Measurements from ENCODE around the gene MBD5. TPM values are rescaled to one million over a fixed set of nuclear protein-coding genes. Genes with fewer than 3 reads are reported as not detected.

Gene MBD5
- total RNA-seq (2022): 30.4 and 33.9 TPM in 2 replicates
- Bru-seq, nascent RNA: percentile 78 among the genes with signal in this experiment
- BruChase-seq, experiment 1, labeled RNA remaining after a 6-hour chase: percentile 69 among the genes with signal in this experiment
- percentile 77 among the genes with signal in this experiment for BruChase-seq, experiment 2, labeled RNA remaining after a 2-hour chase
- long read RNA-seq, full-length matches to known transcripts: 2 of 13 reads
- long read RNA-seq, partial matches to known transcripts: 3 of 13 reads
- long read RNA-seq, other reads (novel, unspliced or antisense): 8 of 13 reads

DNA sequence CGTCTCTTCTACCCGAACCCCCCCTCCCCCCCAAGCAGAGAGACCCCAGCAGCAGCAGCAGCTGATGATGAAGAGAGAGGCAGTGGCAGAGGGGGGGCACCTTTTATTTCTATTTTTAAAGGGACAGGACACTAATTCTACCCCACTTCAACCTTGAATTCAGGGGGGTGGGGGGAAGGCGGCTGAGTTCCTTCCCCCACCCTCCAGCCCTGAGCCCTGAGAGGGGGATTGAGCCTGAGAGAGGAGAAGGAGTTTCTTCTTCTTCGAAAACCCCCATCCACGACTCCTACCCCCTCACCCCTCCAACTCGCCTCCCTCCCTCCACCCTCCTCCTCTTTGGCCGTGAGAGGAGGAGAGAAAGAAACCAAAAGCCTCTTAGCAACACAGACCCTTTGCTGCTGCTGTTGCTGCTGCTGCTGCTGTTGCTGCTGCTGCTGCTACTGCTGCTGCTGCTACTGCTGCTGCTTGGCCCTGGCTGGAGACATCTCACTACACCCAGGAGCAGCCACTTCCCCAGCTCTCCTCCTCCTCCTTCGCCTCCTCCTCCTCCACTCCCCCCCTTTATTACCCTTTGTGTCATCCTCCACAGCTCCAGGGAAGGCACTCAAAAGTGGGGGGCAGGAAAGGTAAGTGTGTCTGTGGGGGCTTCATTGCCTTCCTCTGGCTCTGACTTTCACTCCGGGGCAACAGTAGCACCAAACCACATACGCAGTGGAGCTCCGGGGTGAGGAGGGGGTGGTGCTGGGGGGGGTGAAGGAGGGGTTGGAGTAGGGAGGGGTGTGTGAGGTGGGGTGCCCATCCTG is at the start of gene MBD5:
MBD5 (plus strand) TSS at position 33 of the 803 bp plus-strand sequence.
- peak; percentile 40 for DNase-seq (ENCODE audit: unreplicated experiment)
- intact Hi-C loops (cut with micrococcal nuclease): loop anchor here (5.0 to 10.0 kb wide), 3 partner anchors 111 to 624 kb away; partner anchors contain the start of gene EPC2

DNA sequence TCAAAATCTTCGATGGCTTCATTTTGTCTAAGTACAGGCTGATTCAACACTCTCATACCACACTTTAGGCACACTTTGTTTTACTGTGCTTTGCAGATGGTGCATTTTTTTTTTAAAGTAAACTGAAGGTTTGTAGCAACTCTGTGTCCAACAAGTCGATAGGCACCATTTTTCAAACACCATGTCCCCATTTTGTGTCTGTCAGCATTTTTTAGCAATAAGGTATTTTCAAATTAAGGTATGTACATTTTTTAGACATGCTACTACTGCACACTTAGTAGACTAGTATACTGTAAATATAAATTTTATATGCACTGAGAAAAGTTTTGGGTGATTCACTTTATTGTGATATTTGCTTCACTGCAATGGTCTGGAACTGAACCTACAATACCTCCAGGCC is 44.8 kb upstream of the MBD5 start:
- Mint-ChIP-seq H3K4me1 (ENCODE audit: insufficient read depth, unreplicated experiment) (peaks cover 6% of the 10 kb centered on the region), H3K4me3 (ENCODE audit: unreplicated experiment) (no peak overlapping the region), H3K27me3 (ENCODE audit: insufficient read depth, unreplicated experiment) (no peaks in the 10 kb centered on the region), H3K9me3 (ENCODE audit: unreplicated experiment) (no peaks in the 10 kb centered on the region), H3K36me3 (ENCODE audit: insufficient read depth, unreplicated experiment) (peaks cover 15% of the 10 kb centered on the region), H3K27ac (ENCODE audit: low read depth, unreplicated experiment) (no peak overlapping the region)
- BruUV-seq (replicated peaks): no TSS peak
- TF ChIP-seq, protein P1, sequence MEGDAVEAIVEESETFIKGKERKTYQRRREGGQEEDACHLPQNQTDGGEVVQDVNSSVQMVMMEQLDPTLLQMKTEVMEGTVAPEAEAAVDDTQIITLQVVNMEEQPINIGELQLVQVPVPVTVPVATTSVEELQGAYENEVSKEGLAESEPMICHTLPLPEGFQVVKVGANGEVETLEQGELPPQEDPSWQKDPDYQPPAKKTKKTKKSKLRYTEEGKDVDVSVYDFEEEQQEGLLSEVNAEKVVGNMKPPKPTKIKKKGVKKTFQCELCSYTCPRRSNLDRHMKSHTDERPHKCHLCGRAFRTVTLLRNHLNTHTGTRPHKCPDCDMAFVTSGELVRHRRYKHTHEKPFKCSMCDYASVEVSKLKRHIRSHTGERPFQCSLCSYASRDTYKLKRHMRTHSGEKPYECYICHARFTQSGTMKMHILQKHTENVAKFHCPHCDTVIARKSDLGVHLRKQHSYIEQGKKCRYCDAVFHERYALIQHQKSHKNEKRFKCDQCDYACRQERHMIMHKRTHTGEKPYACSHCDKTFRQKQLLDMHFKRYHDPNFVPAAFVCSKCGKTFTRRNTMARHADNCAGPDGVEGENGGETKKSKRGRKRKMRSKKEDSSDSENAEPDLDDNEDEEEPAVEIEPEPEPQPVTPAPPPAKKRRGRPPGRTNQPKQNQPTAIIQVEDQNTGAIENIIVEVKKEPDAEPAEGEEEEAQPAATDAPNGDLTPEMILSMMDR (IDR thresholded peaks at IDR 0.05; ENCODE audit: unreplicated experiment): no peak
- CTCF ChIA-PET: interaction anchor here (0.6 kb wide), 1 partner anchor 59 kb away, joined by 3 read pairs; no protein-coding TSS in a partner anchor
- no peak for DNase-seq (ENCODE audit: unreplicated experiment)
- POLR2A ChIA-PET: no interaction called here
- intact Hi-C loops (cut with micrococcal nuclease): no loop called here

More for the DNA sequence above, at the start of gene MBD5:
- H3K27me3 Mint-ChIP-seq (ENCODE audit: insufficient read depth, unreplicated experiment): no peaks in the 10 kb centered on the region
- ChIA-PET CTCF (interaction anchor here (0.6 to 3.1 kb wide), 7 partner anchors 9 to 622 kb away, joined by 3 to 14 read pairs (median 6); no protein-coding TSS in a partner anchor), POLR2A (interaction anchor here (0.7 to 4.8 kb wide), 30 partner anchors 9 to 1566 kb away, joined by 3 to 24 read pairs (median 4); partner anchors contain the start of genes ACVR2A, EPC2 and MMADHC)
- TF ChIP-seq, protein P1 (IDR thresholded peaks at IDR 0.05; ENCODE audit: unreplicated experiment): no peak
- H3K9me3 Mint-ChIP-seq (ENCODE audit: unreplicated experiment): no peaks in the 10 kb centered on the region
- peak within 1 kb of the TSS; percentile 90 for H3K4me3 Mint-ChIP-seq (ENCODE audit: unreplicated experiment)
- H3K27ac Mint-ChIP-seq (ENCODE audit: low read depth, unreplicated experiment): peak within 1 kb of the TSS; percentile 74
- BruUV-seq (replicated peaks): TSS peak; percentile 24
- peaks cover 38% of the 10 kb centered on the region for H3K4me1 Mint-ChIP-seq (ENCODE audit: insufficient read depth, unreplicated experiment)
- H3K36me3 Mint-ChIP-seq (ENCODE audit: insufficient read depth, unreplicated experiment): no peaks in the 10 kb centered on the region

DNA sequence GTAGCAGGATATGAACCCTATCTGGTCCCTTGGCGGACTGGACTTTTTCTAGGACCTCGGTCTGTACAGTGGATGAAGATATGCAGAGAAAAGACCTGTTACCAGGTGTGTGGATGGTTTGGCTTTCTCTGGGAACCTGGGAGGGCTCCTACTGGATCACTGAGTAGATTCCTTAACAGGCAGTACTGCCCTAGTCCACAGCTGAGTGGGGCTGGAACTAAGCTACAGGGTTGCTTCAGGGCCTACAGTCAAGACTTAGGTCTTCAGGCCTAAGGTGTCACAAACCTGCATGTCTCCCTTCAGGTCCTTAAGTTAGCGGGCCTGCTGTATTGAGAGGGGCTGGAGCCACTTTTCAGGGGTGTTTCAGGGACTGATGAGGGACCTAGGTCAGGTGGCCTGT is 43.2 kb upstream of the MBD5 start:
- TF ChIP-seq, protein P1 (IDR thresholded peaks at IDR 0.05; ENCODE audit: unreplicated experiment): no peak
- ChIA-PET POLR2A (no interaction called here), CTCF (interaction anchor here (0.5 to 1.4 kb wide), 5 partner anchors 10 to 543 kb away, joined by 3 to 5 read pairs (median 3); no protein-coding TSS in a partner anchor)
- Mint-ChIP-seq H3K27ac (ENCODE audit: low read depth, unreplicated experiment) (no peak overlapping the region), H3K9me3 (ENCODE audit: unreplicated experiment) (no peaks in the 10 kb centered on the region), H3K4me3 (ENCODE audit: unreplicated experiment) (no peak overlapping the region), H3K36me3 (ENCODE audit: insufficient read depth, unreplicated experiment) (peaks cover 5% of the 10 kb centered on the region), H3K27me3 (ENCODE audit: insufficient read depth, unreplicated experiment) (no peaks in the 10 kb centered on the region), H3K4me1 (ENCODE audit: insufficient read depth, unreplicated experiment) (peaks cover 6% of the 10 kb centered on the region)
- no TSS peak for BruUV-seq (replicated peaks)
- intact Hi-C loops (cut with micrococcal nuclease): no loop called here
- no peak for DNase-seq (ENCODE audit: unreplicated experiment)

All from MCF 10A (cell line).